Keratinocyte (primary cell): ENCODE measurements around the gene ZNFX1. TPM values are rescaled to one million over a fixed set of nuclear protein-coding genes. Genes with fewer than 3 reads are reported as not detected.
"Not testable (repeated sequence)": the region's sequence is repeated elsewhere in the genome, so short reads cannot be mapped to it uniquely, and the experiment has no call there.

Experiments
- DNase-seq: peaks from one replicate; pipeline ENCODE4 v3.0.0-alpha.2; 2011; ENCODE audit warnings: low read depth, missing footprints, low spot score
- FAIRE-seq: peaks from 2 replicates; lab custom pipeline; 2011; peaks lifted over from hg19 to GRCh38; lab: Jason Lieb, UNC
- H2AFZ ChIP-seq: 2 replicates; pipeline ENCODE4 v1.6.0; 2012; ENCODE audit warnings: low read length, control low read depth, inconsistent platforms; ENCODE audit not compliant: control insufficient read depth
- H3K27ac ChIP-seq: 2 replicates; pipeline ENCODE4 v1.5.1; 2011; ENCODE audit warnings: low read length; ENCODE audit not compliant: control insufficient read depth, insufficient read depth
- H3K27me3 ChIP-seq: 3 replicates; pipeline ENCODE4 v1.6.0; 2011; ENCODE audit warnings: low read length; ENCODE audit not compliant: control insufficient read depth, insufficient read depth; ENCODE audit errors: extremely low read depth
- H3K36me3 ChIP-seq, 2 experiments: 2 replicates in 1 of 2; 3 replicates in 1 of 2; pipeline ENCODE4 v1.5.1; 2011; ENCODE audit warnings: low read length in 2 of 2, mild to moderate bottlenecking in 1 of 2; ENCODE audit not compliant: control insufficient read depth in 2 of 2, insufficient read depth in 2 of 2; ENCODE audit errors: extremely low read depth in 1 of 2
- H3K4me1 ChIP-seq: 3 replicates; pipeline ENCODE4 v1.5.1; 2011; ENCODE audit warnings: low read length; ENCODE audit not compliant: control insufficient read depth, insufficient read depth; ENCODE audit errors: extremely low read depth
- H3K4me2 ChIP-seq: 3 replicates; pipeline ENCODE4 v1.6.0; 2011; ENCODE audit warnings: low read depth, low read length; ENCODE audit not compliant: control insufficient read depth, insufficient read depth; ENCODE audit errors: extremely low read depth
- H3K4me3 ChIP-seq, 3 experiments: fragments of 200-600 bp in 1 of 3; sonication (generic) in 1 of 3; 2 replicates in 2 of 3; 3 replicates in 1 of 3; pipeline ENCODE4 v1.5.1; 2011 to 2016; ENCODE audit warnings: low read length in 3 of 3, mild to moderate bottlenecking in 3 of 3, control low read depth in 2 of 3, inconsistent platforms in 1 of 3, low read depth in 1 of 3, mixed read lengths in 1 of 3, mixed run types in 1 of 3, moderate library complexity in 1 of 3; ENCODE audit not compliant: control insufficient read depth in 2 of 3, insufficient read depth in 2 of 3; ENCODE audit errors: extremely low read depth in 1 of 3
- H3K79me2 ChIP-seq: 2 replicates; pipeline ENCODE4 v1.6.0; 2012; ENCODE audit warnings: low read length; ENCODE audit not compliant: control insufficient read depth, insufficient read depth
- H3K9ac ChIP-seq: 3 replicates; pipeline ENCODE4 v1.6.0; 2011; ENCODE audit warnings: low read length; ENCODE audit not compliant: control insufficient read depth, insufficient read depth; ENCODE audit errors: extremely low read depth
- H3K9me1 ChIP-seq: 3 replicates; pipeline ENCODE4 v1.6.0; 2011; ENCODE audit warnings: low read length; ENCODE audit not compliant: control insufficient read depth, insufficient read depth; ENCODE audit errors: extremely low read depth
- H3K9me3 ChIP-seq: 2 replicates; pipeline ENCODE4 v1.5.1; 2012; ENCODE audit warnings: low read depth, low read length; ENCODE audit not compliant: control insufficient read depth
- H4K20me1 ChIP-seq: 3 replicates; pipeline ENCODE4 v1.6.0; 2011; ENCODE audit warnings: low read length; ENCODE audit not compliant: control insufficient read depth, insufficient read depth; ENCODE audit errors: extremely low read depth
- EZH2 ChIP-seq: IDR thresholded peaks from one replicate; pipeline ENCODE4 v1.6.1; 2012; ENCODE audit warnings: inconsistent platforms, mild to moderate bottlenecking, low read length, moderate library complexity
- dilution Hi-C: fragments of 300-500 bp; cut with MboI; formaldehyde crosslinking; loops from one replicate; pipeline ENCODE4 v1.7.0; 2020; ENCODE audit warnings: low sequenced_read_pairs; ENCODE audit not compliant: extremely low pct_ligation_motif_present
- polyA plus RNA-seq, 5 experiments: library from polyadenylated mRNA; depleted of rRNA in 3 of 5; stranded (reverse) in 3 of 5; stranded (forward) in 1 of 5; unstranded in 1 of 5; fragments of >200 nt; gene quantifications; 1 replicate in 1 of 5; 2 replicates in 3 of 5; 3 replicates in 1 of 5; pipeline versions ENCODE4 v1.2.1 to v1.2.3, GENCODE V29; 2011 to 2012; ENCODE audit warnings: missing spikeins in 2 of 5, low read depth in 1 of 5, low replicate concordance in 1 of 5
- TF ChIP-seq, protein P1 (sequence below), 3 experiments: IDR thresholded peaks in 1 of 3; conservative IDR thresholded peaks in 1 of 3; optimal IDR thresholded peaks in 1 of 3; 2 replicates in 2 of 3; 3 replicates in 1 of 3; pipeline versions ENCODE3 to v1.5.1; 2011; ENCODE audit warnings: low read length in 3 of 3, mild to moderate bottlenecking in 3 of 3, moderate library complexity in 2 of 3, control low read depth in 1 of 3, inconsistent platforms in 1 of 3; ENCODE audit not compliant: insufficient read depth in 2 of 3; ENCODE audit errors: extremely low read depth in 1 of 3

The ZNFX1 gene
- polyA plus RNA-seq, 1 donor (not counting 4 experiments of a cell fraction or from before 2014, with no cell fraction given), result 14.2 TPM

DNA sequence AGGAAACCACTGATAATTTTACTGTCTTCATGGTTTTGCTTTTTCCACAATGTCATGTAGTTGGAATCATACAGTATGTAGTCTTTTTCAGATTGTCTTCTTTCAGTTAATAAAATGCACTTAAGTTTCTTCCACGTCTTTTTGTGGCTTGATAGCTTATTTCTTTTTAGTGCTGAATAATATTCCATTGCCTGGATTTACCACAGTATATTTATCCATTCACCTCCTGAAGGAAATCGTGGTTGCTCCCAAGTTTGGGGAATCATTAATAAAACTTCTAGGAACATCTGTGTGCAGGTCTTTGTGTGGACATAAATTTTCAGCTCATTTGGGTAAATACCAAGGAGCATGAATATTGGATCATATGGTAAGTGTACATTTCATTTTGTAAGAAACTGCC, 38.8 kb upstream of the ZNFX1 start:
- H3K9ac ChIP-seq, result no peak overlapping the region
- TF ChIP-seq EZH2, result no peak
- TF ChIP-seq, protein P1, sequence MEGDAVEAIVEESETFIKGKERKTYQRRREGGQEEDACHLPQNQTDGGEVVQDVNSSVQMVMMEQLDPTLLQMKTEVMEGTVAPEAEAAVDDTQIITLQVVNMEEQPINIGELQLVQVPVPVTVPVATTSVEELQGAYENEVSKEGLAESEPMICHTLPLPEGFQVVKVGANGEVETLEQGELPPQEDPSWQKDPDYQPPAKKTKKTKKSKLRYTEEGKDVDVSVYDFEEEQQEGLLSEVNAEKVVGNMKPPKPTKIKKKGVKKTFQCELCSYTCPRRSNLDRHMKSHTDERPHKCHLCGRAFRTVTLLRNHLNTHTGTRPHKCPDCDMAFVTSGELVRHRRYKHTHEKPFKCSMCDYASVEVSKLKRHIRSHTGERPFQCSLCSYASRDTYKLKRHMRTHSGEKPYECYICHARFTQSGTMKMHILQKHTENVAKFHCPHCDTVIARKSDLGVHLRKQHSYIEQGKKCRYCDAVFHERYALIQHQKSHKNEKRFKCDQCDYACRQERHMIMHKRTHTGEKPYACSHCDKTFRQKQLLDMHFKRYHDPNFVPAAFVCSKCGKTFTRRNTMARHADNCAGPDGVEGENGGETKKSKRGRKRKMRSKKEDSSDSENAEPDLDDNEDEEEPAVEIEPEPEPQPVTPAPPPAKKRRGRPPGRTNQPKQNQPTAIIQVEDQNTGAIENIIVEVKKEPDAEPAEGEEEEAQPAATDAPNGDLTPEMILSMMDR (optimal IDR thresholded peaks at IDR 0.05 in 1 of 3, IDR thresholded peaks at IDR 0.05 in 1 of 3, conservative IDR thresholded peaks at IDR 0.05 in 1 of 3; ENCODE audit: extremely low read depth in 1 of 3, insufficient read depth in 2 of 3, low read length in 3 of 3), result no peak
- H3K9me3 ChIP-seq, result no peaks in the 10 kb centered on the region
- dilution Hi-C loops, result no loop called here
- no peak overlapping the region for H3K4me3 ChIP-seq
- H3K4me2 ChIP-seq, result no peak overlapping the region
- no peak overlapping the region for H2AFZ ChIP-seq
- H3K27ac ChIP-seq, result no peak overlapping the region
- DNase-seq, result no peak
- peaks cover 4% of the 10 kb centered on the region for H3K4me1 ChIP-seq
- H4K20me1 ChIP-seq, result no peaks in the 10 kb centered on the region
- H3K27me3 ChIP-seq, result peaks cover 57% of the 10 kb centered on the region
- no peaks in the 10 kb centered on the region for H3K79me2 ChIP-seq
- no peak for FAIRE-seq
- no peaks in the 10 kb centered on the region for H3K36me3 ChIP-seq
- no peaks in the 10 kb centered on the region for H3K9me1 ChIP-seq

DNA sequence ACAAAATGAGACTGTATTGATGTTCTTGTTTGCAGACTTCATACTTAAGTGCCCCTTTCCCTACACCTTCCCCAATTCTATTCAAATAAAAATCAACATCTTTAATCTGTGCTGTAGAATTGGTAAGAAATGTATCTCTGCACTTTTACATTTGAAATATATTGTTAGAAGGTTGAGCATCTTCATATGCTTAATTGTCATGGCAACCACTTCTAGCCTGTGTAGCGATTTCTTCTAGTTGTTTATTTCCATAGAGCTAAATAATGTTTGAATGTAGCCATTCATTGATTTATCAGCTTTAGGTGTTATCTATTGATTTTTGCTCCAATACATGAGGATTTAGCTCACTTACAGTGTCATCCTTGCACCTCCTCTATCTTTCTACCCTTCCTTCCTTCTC, 37.7 kb upstream of the ZNFX1 start:
- Histone ChIP-seq H3K27me3 (peaks cover 53% of the 10 kb centered on the region), H3K79me2 (no peaks in the 10 kb centered on the region), H3K4me1 (peaks cover 8% of the 10 kb centered on the region), H3K36me3 (no peaks in the 10 kb centered on the region), H3K9me1 (no peaks in the 10 kb centered on the region), H3K4me2 (no peak overlapping the region), H3K9me3 (no peaks in the 10 kb centered on the region), H4K20me1 (no peaks in the 10 kb centered on the region), H3K4me3 (no peak overlapping the region), H2AFZ (no peak overlapping the region), H3K9ac (no peak overlapping the region), H3K27ac (no peak overlapping the region)
- DNase-seq (no peak), FAIRE-seq (no peak)
- dilution Hi-C loops, result no loop called here
- TF ChIP-seq EZH2, result no peak
- TF ChIP-seq, protein P1 (optimal IDR thresholded peaks at IDR 0.05 in 1 of 3, IDR thresholded peaks at IDR 0.05 in 1 of 3, conservative IDR thresholded peaks at IDR 0.05 in 1 of 3; ENCODE audit: extremely low read depth in 1 of 3, insufficient read depth in 2 of 3, low read length in 3 of 3), result no peak

DNA sequence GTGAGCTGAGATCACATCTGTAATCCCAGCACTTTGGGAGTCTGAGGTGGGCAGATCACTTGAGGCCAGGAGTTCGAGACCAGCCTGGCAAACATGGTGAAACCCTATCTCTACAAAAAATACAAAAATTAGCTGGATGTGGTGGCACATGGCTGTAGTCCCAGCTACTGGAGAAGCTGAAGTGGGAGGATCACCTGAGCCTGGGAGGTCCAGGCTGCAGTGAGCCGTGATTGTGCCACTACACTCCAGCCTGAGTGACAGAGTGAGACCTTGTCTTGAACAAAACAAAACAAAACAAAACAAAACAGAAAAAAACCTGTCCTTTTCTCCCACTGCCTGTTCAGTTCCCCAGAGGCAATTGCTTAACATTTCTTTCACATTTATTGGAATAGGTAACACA, 36.2 kb upstream of the ZNFX1 start:
- H4K20me1 ChIP-seq, H3K4me1 ChIP-seq, H2AFZ ChIP-seq, H3K27ac ChIP-seq, H3K9me3 ChIP-seq, FAIRE-seq, H3K9ac ChIP-seq, dilution Hi-C loops, H3K4me2 ChIP-seq, H3K79me2 ChIP-seq, H3K9me1 ChIP-seq, DNase-seq, H3K4me3 ChIP-seq, H3K36me3 ChIP-seq: not testable (repeated sequence)
- H3K27me3 ChIP-seq, result peaks cover 39% of the 10 kb centered on the region
